H9 (cell line): ENCODE results near the gene ABHD12. TPM values are rescaled to one million over a fixed set of nuclear protein-coding genes. Genes with fewer than 3 reads are reported as not detected.
A peak's percentile ranks its signal among the peaks of the same experiment; 100 is the strongest.

ENCODE experiments used
- DNase-seq: peaks from one replicate; pipeline ENCODE4 v3.0.0-alpha.2; 2017
- H2AFZ ChIP-seq: one replicate; pipeline ENCODE4 v1.6.1; 2013; ENCODE audit warnings: mild to moderate bottlenecking, low read length, control low read depth, moderate library complexity
- H2AK5ac ChIP-seq: 2 replicates; pipeline ENCODE4 v1.6.1; 2013; ENCODE audit warnings: low read length, control low read depth, mixed read lengths; ENCODE audit not compliant: insufficient read length
- H2BK120ac ChIP-seq: one replicate; pipeline ENCODE4 v1.6.1; 2013; ENCODE audit warnings: low read depth, mild to moderate bottlenecking, low read length, control low read depth, inconsistent platforms; ENCODE audit not compliant: poor library complexity, severe bottlenecking
- H2BK12ac ChIP-seq: 2 replicates; pipeline ENCODE4 v1.6.1; 2013; ENCODE audit warnings: low read length, control low read depth, mixed read lengths, low read depth; ENCODE audit not compliant: insufficient read length
- H2BK15ac ChIP-seq: 2 replicates; pipeline ENCODE4 v1.6.1; 2013; ENCODE audit warnings: low read depth, low read length, control low read depth
- H2BK20ac ChIP-seq: one replicate; pipeline ENCODE4 v1.6.1; 2013; ENCODE audit warnings: low read depth, mild to moderate bottlenecking, low read length, control low read depth, inconsistent platforms; ENCODE audit not compliant: poor library complexity, severe bottlenecking
- H2BK5ac ChIP-seq: 2 replicates; pipeline ENCODE4 v1.6.1; 2013; ENCODE audit warnings: low read length, control low read depth, mixed read lengths; ENCODE audit not compliant: insufficient read length
- H3K14ac ChIP-seq: 2 replicates; pipeline ENCODE4 v1.6.1; 2013; ENCODE audit warnings: low read length, control low read depth; ENCODE audit not compliant: insufficient read depth
- H3K18ac ChIP-seq: 2 replicates; pipeline ENCODE4 v1.6.1; 2013; ENCODE audit warnings: low read depth, mild to moderate bottlenecking, mixed read lengths, low read length, control low read depth; ENCODE audit not compliant: insufficient read length
- H3K23ac ChIP-seq: 2 replicates; pipeline ENCODE4 v1.6.1; 2013; ENCODE audit warnings: low read length, control low read depth, mixed read lengths, low read depth; ENCODE audit not compliant: insufficient read length
- H3K23me2 ChIP-seq: 2 replicates; pipeline ENCODE4 v1.6.1; 2013; ENCODE audit warnings: low read depth, mild to moderate bottlenecking, mixed read lengths, low read length, control low read depth; ENCODE audit not compliant: insufficient read length, poor library complexity, severe bottlenecking
- H3K27ac ChIP-seq: 2 replicates; pipeline ENCODE4 v1.5.1; 2013; ENCODE audit warnings: low read length, control low read depth, mixed read lengths, low read depth; ENCODE audit not compliant: insufficient read length
- H3K27me3 ChIP-seq: 2 replicates; pipeline ENCODE4 v1.6.1; 2013; ENCODE audit warnings: low read length, control low read depth, inconsistent platforms; ENCODE audit not compliant: insufficient read depth
- H3K4ac ChIP-seq: 2 replicates; pipeline ENCODE4 v1.6.1; 2013; ENCODE audit warnings: low read depth, mild to moderate bottlenecking, control low read depth, inconsistent platforms, low read length, moderate library complexity
- H3K4me1 ChIP-seq: 2 replicates; pipeline ENCODE4 v1.6.1; 2013; ENCODE audit warnings: low read length, control low read depth, inconsistent platforms; ENCODE audit not compliant: insufficient read depth
- H3K4me2 ChIP-seq: 2 replicates; pipeline ENCODE4 v1.6.1; 2013; ENCODE audit warnings: low read length, control low read depth, mixed read lengths; ENCODE audit not compliant: insufficient read length, insufficient read depth
- H3K56ac ChIP-seq: 2 replicates; pipeline ENCODE4 v1.6.1; 2013; ENCODE audit warnings: low read depth, mild to moderate bottlenecking, mixed read lengths, low read length, control low read depth; ENCODE audit not compliant: insufficient read length
- H3K79me1 ChIP-seq: 2 replicates; pipeline ENCODE4 v1.6.1; 2013; ENCODE audit warnings: low read depth, mild to moderate bottlenecking, moderate library complexity, low read length, control low read depth, inconsistent platforms; ENCODE audit not compliant: insufficient read depth, poor library complexity, severe bottlenecking
- H3K79me2 ChIP-seq: 2 replicates; pipeline ENCODE4 v1.6.1; 2013; ENCODE audit warnings: low read length, control low read depth, inconsistent platforms; ENCODE audit not compliant: insufficient read depth
- H3K9ac ChIP-seq: 2 replicates; pipeline ENCODE4 v1.6.1; 2013; ENCODE audit warnings: low read length, control low read depth, mixed read lengths; ENCODE audit not compliant: insufficient read length; ENCODE audit errors: extremely low read depth
- H3K9me3 ChIP-seq: one replicate; pipeline ENCODE4 v1.6.1; 2013; ENCODE audit warnings: low read depth, low read length, inconsistent platforms; ENCODE audit not compliant: control insufficient read depth
- H3T11ph ChIP-seq: one replicate; pipeline ENCODE4 v1.6.1; 2013; ENCODE audit warnings: mild to moderate bottlenecking, low read length, control low read depth, inconsistent platforms
- H4K20me1 ChIP-seq: one replicate; pipeline ENCODE4 v1.6.1; 2013; ENCODE audit not compliant: control insufficient read depth, insufficient read length, insufficient read depth
- H4K5ac ChIP-seq: 2 replicates; pipeline ENCODE4 v1.6.1; 2013; ENCODE audit warnings: low read depth, mild to moderate bottlenecking, mixed read lengths, low read length, control low read depth; ENCODE audit not compliant: insufficient read length
- H4K8ac ChIP-seq: replicated peaks from 2 replicates; pipeline ENCODE4 v1.6.1; 2013; ENCODE audit warnings: low read length, control low read depth, mixed read lengths, low read depth; ENCODE audit not compliant: insufficient read length
- H4K91ac ChIP-seq: 2 replicates; pipeline ENCODE4 v1.6.1; 2013; ENCODE audit warnings: low read depth, mild to moderate bottlenecking, moderate library complexity, mixed read lengths, low read length, control low read depth; ENCODE audit not compliant: insufficient read length
- H3K27ac Mint-ChIP-seq, 3 experiments: 2 replicates in 2 of 3; 3 replicates in 1 of 3; pipeline ENCODE4 v1.8.0; 2020 to 2021; ENCODE audit warnings: mixed read lengths in 3 of 3, mild to moderate bottlenecking in 1 of 3, moderate library complexity in 1 of 3
- H3K27me3 Mint-ChIP-seq: 2 replicates; pipeline ENCODE4 v1.8.0; 2021; ENCODE audit warnings: low read depth, mild to moderate bottlenecking, moderate library complexity, mixed read lengths
- H3K36me3 Mint-ChIP-seq, 3 experiments: 2 replicates in 2 of 3; 3 replicates in 1 of 3; pipeline ENCODE4 v1.8.0; 2020 to 2021; ENCODE audit warnings: low read depth in 3 of 3, mixed read lengths in 3 of 3; ENCODE audit not compliant: insufficient read depth in 1 of 3
- H3K4me1 Mint-ChIP-seq, 2 experiments: 2 replicates each; pipeline ENCODE4 v1.8.0; 2020; ENCODE audit warnings: mixed read lengths in 2 of 2
- H3K4me3 Mint-ChIP-seq, 2 experiments: 2 replicates in 1 of 2; 3 replicates in 1 of 2; pipeline ENCODE4 v1.8.0; 2020 to 2021; ENCODE audit warnings: mild to moderate bottlenecking in 2 of 2, mixed read lengths in 2 of 2, moderate library complexity in 1 of 2
- H3K9me3 Mint-ChIP-seq, 2 experiments: 2 replicates in 1 of 2; 3 replicates in 1 of 2; pipeline ENCODE4 v1.8.0; 2020; ENCODE audit warnings: mild to moderate bottlenecking in 2 of 2, mixed read lengths in 2 of 2, moderate library complexity in 1 of 2
- WGBS: extraction: QIAGEN DNeasy Blood & Tissue Kit; methylation state at CpG from one replicate; pipeline ENCODE4 v1.1.7; 2013; ENCODE audit warnings: missing lambda C conversion rate, low lambda C conversion rate, mixed read lengths; ENCODE audit not compliant: insufficient read length; ENCODE audit errors: extremely low coverage; 5-methylcytosine and 5-hydroxymethylcytosine counted together
- total RNA-seq: library from RNA; stranded (reverse); gene quantifications from 2 replicates; pipeline ENCODE4 v1.2.1, GENCODE V29; 2021
- TF ChIP-seq, protein P1 (sequence below): fragments of 200-600 bp; sonication (generic); conservative IDR thresholded peaks from 3 replicates; pipeline ENCODE4 v1.8.0; 2021; ENCODE audit warnings: antibody characterized with exemption, mild to moderate bottlenecking

ABHD12 gene
- total RNA-seq, 1 experiment from 2014 or later = 54.4 TPM

DNA sequence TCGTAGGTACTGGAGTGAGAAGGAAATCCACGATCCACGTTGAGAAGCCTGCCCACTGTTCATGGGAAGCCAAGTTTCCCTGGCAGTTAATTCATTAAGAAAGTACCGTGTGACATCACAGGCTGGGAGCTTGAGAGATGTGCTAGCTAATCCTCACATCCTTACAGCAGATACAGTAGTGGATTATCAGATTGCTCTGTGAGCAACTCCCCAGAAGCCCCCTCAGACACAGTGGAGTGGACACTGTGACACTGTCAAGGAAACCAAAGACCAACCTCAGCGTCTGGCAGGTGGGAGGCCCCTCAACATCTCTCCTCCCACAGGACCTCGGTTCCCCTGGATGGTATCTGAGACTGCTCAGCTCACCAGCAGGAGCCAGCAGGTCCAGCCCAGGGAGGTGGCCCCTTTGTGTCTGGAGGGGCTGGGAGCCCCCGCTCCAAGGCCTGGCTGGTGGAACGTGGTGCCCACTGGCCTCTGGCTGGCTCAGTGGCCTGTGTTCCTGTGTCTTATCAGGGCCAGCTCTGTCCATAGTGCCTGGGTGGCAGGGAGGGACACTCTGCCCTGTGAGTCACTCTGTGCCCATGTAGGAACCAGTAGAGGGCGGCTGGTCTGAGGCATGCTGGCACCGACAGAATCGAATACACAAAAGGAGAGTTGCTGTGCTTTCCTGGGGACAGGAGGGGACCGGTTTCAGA is 135.5 kb downstream of the ABHD12 start:
- Histone ChIP-seq H2BK12ac (no peak overlapping the region), H3T11ph (no peak overlapping the region), H3K4ac (no peak overlapping the region), H2BK15ac (no peak overlapping the region), H3K23ac (no peak overlapping the region), H3K18ac (no peak overlapping the region), H2AFZ (no peak overlapping the region), H2AK5ac (no peak overlapping the region), H3K79me1 (no peaks in the 10 kb centered on the region), H3K9me3 (no peaks in the 10 kb centered on the region), H3K79me2 (peaks cover 5% of the 10 kb centered on the region; the same call in 1 of the 2 replicates), H2BK120ac (no peak overlapping the region), H3K9ac (no peak overlapping the region), H2BK20ac (no peak overlapping the region), H4K5ac (no peak overlapping the region), H3K14ac (no peak overlapping the region; the same call in 1 of the 2 replicates), H2BK5ac (no peak overlapping the region), H3K56ac (no peak overlapping the region), H3K4me1 (no peaks in the 10 kb centered on the region), H4K8ac (no peak overlapping the region), H4K20me1 (no peaks in the 10 kb centered on the region), H4K91ac (no peak overlapping the region), H3K27me3 (no peaks in the 10 kb centered on the region), H3K4me2 (no peak overlapping the region), H3K27ac (no peak overlapping the region), H3K23me2 (no peaks in the 10 kb centered on the region)
- Mint-ChIP-seq H3K27ac (no peak overlapping the region), H3K9me3 (peaks cover 3 to 6% of the 10 kb centered on the region in 2 experiments; a peak in 3 of 5 replicates), H3K4me1 (peaks cover 13 to 29% of the 10 kb centered on the region in 2 experiments), H3K27me3 (no peaks in the 10 kb centered on the region), H3K4me3 (no peak overlapping the region), H3K36me3 (peaks cover 22 to 28% (median 27%) of the 10 kb centered on the region in 3 experiments)
- peak; percentile 47 for DNase-seq
- TF ChIP-seq, protein P1, sequence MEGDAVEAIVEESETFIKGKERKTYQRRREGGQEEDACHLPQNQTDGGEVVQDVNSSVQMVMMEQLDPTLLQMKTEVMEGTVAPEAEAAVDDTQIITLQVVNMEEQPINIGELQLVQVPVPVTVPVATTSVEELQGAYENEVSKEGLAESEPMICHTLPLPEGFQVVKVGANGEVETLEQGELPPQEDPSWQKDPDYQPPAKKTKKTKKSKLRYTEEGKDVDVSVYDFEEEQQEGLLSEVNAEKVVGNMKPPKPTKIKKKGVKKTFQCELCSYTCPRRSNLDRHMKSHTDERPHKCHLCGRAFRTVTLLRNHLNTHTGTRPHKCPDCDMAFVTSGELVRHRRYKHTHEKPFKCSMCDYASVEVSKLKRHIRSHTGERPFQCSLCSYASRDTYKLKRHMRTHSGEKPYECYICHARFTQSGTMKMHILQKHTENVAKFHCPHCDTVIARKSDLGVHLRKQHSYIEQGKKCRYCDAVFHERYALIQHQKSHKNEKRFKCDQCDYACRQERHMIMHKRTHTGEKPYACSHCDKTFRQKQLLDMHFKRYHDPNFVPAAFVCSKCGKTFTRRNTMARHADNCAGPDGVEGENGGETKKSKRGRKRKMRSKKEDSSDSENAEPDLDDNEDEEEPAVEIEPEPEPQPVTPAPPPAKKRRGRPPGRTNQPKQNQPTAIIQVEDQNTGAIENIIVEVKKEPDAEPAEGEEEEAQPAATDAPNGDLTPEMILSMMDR = no peak
- no CpG with 5 or more reads among the region's 12 CpGs for WGBS
